HG02970 (cell line): ENCODE results near the gene EGLN3.

Experiments
- ATAC-seq: cut with Tn5 transposase; IDR thresholded peaks from one replicate; pipeline ENCODE4 v1.9.1; 2021; ENCODE audit warnings: mild to moderate bottlenecking, moderate library complexity, moderate number of reproducible peaks; ENCODE audit not compliant: unreplicated experiment, low FRiP score

EGLN3 gene

DNA sequence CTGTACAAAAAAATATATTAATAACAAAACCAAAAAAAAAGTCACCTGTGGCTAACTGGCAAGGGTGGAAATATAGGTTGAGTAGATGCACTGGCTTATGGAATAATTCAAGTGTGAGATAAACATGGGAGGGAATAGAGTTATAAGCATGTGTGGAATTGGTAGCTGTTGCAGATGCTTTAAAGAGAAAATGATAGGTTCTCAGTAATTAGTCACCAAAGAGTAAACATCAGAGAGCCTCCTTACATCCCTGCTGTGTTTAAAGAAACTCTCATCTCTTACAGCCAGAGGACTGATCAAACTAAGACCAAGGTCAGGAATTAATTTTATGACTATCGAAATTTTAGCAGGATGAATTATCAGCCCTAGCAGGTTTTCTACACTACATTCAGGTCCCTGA, 70.5 kb downstream of the EGLN3 start:
- ATAC-seq: no peak

DNA sequence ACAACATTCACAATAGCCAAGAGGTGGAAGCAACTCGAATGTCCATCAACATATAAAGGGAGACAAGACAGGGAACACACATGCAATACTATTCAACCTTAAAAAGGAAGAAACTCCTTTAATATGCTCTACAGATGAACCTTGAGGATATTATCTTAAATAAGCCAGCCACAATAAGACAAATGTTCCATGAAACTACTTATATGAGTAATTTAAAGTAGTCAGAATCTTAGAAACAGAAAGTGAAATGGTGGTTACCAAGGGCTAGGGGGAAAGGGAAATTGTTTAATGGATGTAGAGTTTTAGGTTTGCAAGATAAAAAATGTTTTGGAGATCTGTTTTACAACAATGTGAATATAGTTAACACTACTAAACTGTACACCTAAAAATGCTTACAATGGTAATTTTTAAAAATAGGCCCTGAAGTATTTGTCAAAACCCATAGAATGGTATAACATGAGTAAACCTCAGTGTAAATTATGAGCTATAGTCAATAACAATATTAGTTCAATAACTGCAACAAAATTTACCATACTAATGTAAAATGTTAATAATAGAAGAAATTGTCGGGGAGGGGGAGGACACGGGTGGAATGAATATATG, 71.1 kb downstream of the EGLN3 start:
- ATAC-seq: no peak

DNA sequence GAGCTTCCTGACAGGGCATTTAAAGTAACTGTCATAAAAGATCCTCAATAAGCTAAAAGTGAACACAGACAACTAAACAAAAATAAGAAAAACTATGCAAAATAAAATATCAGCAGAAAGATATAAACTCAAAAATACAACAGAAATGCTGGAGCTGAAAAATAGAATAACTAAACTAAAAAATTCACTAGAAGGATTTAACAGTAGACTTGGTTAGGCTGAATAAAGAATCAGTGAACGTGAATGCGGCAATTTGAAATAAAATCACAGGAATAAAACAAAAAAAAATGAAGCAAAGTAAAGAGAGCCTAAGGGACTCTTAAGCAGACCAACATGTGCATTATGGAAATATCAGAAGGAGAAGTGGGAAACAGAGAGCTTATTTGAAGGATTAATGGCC, 74.6 kb downstream of the EGLN3 start:
- ATAC-seq: no peak
